NCI-H2171 (cell line): ENCODE data around the gene CDH16.
"Not testable (repeated sequence)": the region's sequence is repeated elsewhere in the genome, so short reads cannot be mapped to it uniquely, and the experiment has no call there.

Experiments
- DNase-seq: peaks from one replicate; lab custom pipeline; 2025; lab: John Stamatoyannopoulos, UW

Gene CDH16

DNA sequence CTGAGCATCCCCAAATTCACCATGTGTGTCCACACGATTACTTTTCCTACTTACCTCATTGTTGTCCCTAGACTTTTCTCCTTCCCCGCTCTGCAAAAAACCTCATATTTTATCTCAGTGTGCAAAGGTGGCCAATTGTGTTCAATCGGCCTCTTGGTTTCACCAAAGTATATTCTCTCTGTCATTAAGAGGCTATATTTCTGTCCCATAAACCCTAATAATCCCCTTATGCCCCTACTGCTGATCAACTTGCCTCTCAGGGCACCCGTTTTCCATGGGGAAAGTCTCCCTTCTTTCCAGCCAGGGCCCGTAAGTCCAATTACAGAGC is 28.3 kb upstream of the CDH16 start:
- DNase-seq: no peak

DNA sequence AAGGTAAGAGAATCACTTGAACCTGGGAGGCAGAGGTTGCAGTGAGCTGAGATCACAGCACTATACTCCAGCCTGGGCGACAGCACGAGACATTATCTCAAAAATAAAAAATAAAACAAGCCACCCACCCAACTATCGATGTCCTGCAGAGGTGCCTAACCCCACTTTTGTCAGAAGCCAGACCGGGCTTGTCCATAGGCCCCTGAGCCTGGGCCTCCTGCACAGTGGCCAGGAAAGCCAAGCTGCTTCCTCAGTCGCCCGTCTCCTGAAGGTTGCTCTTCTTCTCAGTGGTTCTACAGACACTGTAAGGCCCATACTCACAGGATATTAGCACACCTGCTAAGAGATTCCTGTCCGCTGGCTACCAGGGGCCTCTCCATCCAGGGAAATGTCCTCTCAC is 27.9 kb upstream of the CDH16 start:
- DNase-seq: no peak

DNA sequence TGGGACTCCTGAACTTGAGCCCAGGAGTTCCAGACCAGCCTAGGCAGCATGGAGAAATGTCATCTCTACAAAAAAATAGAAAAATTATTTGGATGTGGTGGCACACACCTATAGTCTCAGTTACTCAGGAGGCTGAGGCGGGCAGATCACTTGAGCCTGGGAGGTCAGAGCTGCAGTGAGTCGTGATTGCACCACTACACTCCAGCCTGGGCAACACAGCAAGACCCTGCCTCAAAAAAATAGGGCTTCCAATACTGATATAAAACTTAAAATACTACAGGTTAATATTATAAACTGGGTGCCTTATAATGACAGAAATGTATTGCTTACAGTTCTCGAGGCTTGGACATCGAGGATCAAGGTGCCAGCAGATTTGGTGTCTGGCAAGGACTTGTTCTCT is 27.3 kb upstream of the CDH16 start:
- no peak for DNase-seq

DNA sequence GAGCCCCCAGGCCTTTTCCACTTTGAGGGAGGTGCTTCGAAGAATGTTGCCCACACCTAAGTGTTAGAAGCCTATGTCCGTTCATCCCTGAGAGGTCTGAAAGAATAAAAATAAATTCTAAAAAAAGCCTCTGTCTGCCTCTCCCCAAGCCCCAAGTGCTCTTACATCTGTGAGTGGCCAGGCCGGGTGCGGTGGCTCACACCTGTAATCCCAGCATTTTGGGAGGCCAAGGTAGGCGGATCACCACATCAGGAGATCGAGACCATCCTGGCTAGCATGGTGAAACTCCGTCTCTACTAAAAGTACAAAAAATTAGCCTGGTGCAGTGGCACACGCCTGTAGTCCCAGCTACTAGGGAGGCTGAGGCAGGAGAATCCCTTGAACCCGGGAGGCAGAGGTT is 26.3 kb upstream of the CDH16 start:
- DNase-seq: not testable (repeated sequence)

DNA sequence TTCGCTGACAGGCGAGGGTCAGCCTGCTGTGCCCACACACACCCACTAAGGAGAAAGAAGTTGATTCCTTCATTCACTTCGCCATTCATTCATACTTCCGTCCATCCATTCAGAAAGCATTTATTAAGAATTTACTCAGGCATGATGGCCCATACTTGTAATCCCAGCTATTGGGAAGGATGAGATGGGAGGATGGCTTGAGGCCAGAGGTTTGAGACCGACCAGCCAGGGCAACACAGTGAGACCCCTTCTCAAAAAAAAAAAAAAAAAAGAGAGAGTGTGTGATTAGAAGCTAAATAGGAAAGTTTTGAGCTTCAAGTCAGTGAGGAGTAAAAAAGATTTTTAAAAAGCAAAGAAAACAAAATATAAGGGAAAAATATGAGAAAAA is 25.4 kb upstream of the CDH16 start:
- no peak for DNase-seq

DNA sequence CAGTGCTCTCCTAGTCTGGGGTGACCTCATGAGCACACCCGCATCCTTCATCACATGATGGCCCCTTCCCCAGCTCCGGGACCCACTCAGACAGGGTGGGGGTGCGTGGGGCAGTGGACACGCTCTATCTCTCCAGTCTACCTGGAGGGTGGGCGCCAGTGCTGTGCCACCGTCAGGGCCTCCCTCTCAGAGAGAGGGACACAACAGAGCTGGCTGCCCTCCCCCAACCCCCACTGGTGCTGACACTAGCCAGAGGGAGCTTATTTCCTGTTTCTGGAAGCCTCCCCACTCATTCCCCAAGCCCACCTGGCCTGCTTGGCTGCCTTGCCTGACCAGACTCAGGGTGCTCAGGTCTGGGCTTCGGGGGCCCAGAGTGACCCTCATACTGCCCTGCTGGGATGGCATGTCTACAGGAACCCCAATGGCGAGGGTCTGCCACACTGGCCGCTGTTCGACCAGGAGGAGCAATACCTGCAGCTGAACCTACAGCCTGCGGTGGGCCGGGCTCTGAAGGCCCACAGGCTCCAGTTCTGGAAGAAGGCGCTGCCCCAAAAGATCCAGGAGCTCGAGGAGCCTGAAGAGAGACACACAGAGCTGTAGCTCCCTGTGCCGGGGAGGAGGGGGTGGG is 24.9 kb upstream of the CDH16 start:
- DNase-seq: no peak

DNA sequence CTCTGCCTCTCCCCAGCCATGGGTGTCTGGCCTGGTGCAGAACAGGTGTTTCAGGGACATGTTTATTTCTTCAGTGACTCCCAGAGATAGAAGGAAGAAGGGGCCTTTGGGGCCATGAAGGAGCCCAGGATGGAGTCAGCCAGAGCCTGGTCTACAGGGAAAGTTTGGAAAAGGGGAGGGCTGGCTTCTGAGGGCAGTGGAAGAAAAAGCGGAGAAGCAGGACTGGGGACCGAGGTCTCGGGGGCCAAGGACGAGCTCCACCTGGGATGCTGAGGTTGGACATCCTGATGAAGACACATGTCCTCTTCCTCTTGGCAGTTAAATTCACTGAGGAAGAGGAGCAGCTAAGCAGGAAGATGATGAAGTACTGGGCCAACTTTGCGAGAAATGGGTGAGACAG is 24.3 kb upstream of the CDH16 start:
- no peak for DNase-seq

DNA sequence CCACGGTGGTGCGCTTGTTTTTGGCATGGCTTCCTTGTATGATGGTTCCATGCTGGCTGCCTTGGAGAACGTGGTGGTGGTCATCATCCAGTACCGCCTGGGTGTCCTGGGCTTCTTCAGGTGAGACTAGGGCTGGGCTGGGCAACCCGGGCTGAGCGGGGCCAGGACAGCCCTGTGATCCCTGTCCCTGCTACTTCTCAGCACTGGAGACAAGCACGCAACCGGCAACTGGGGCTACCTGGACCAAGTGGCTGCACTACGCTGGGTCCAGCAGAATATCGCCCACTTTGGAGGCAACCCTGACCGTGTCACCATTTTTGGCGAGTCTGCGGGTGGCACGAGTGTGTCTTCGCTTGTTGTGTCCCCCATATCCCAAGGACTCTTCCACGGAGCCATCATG is 21.6 kb upstream of the CDH16 start:
- no peak for DNase-seq

DNA sequence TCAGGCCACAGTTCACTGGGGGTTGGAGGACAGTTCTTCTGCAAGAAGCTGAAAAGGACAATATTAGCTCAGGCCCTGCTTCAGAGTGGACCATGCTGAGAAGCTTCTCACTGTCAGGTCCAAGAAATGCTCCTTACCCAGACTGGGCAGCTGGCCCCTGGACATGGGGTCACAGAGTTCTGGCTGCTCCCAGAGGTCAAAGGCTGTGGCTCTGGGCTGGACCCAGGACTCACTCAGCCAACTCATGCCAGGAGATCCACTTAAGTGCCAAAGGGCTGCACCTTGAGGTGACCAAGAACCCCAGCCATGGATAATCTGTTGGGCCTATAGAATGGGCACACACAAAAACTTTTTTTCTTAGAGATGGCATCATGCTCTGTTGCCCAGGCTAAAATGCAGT is 20.7 kb upstream of the CDH16 start:
- no peak for DNase-seq

DNA sequence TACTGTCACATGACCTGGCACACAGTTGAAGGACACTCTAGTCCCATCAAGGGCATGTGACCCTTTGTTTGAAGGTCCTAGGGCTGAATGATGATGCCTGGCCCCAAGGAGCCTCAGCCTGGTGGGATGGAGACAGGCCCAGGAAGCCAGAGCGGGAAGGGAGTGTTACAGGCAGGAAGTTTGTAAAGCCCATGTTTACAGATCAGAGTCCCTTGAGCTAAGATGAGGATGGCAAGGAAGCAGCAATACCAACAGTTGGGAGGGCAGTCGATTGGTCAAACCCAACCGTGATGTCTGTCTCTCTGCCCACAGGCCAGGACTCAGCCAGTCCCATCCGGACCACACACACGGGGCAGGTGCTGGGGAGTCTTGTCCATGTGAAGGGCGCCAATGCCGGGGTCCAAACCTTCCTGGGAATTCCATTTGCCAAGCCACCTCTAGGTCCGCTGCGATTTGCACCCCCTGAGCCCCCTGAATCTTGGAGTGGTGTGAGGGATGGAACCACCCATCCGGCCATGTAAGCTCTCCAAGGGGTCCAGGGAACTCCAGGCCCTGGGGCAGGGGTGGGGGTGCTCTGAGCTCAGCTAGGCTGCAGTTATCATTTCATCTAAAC is 19.1 kb upstream of the CDH16 start:
- no peak for DNase-seq

DNA sequence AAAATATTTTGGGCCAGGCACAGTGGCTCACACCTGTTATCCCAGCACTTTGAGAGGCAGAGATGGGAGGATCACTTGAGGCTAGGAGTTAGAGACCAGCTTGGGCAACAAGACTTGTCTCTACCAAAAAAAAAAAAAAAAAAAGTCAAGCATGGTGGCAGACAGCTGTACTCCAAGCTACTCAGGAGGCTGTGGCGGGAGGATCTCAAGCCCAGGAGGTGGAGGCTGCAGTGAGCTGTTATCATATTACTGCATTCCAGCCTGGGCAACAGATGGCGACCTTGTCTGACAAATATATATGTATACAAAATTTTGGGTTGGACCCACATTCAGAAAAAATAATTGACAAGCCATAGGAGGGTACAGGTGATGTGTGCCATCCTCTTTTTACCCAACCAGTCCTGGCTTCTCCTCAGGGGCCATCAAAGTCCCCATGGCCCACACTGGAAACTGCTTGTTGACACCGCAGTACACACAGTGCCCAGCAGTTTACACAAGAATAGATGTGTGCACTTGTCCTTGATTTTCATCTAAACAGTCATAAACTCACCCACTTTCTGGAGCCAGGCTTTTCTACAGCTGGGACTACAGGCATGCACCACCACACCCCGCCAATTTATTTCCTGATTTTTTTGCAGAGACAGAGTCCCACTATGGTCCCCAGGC is 18.3 kb upstream of the CDH16 start:
- DNase-seq: no peak

DNA sequence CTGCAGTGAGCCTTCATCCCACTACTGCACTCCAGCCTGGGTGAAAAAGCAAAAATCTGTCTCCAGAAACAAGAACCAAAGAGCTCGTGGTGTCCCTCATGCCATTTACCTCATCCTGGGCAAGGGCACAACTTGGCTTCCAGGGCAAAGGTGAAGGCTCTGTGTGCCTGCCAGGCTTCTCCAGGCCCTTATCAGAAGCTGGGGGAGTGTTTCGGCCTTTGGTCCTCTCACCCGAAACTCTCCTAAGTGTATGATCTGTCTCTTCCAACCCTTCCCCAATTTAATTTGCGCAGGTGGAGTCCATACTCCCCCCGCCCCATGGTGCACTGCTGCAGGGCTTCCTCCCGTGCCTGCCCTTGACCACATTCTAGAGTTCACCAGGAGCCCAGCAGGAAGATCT is 17.8 kb upstream of the CDH16 start:
- DNase-seq: no peak

DNA sequence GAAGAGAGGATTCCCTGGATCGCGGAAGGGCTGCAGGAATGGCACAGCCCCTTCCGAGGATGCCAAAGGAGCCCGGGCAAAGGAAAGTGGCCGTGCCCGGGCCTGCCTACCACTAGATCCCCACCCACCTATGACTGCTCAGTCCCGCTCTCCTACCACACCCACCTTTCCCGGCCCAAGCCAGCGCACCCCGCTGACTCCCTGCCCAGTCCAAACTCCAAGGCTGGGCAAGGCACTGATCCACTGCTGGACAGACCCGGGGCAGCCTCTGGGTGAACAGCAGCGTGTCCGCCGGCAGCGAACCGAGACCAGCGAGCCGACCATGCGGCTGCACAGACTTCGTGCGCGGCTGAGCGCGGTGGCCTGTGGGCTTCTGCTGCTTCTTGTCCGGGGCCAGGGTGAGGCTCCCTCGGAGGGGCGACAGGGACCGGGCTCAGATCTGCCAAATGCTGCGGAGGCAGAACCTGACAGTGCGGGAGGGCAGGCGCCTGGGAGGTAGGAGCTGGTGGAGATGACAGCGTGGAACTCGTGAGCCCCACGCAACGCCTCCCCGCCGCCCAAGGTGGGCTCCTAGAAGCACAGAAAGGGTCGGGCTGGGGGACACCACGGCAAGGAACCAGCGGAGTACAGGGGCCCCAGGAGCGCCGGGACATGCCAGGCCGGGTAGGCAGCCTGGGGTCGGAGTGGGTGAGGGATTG is 16.8 kb upstream of the CDH16 start, which contains the start of gene CES2:
Gene CES2 (plus strand): TSS at position 203 of the 698 bp plus-strand sequence. CDS start 120 bp downstream, at position 323.
- DNase-seq: no peak

DNA sequence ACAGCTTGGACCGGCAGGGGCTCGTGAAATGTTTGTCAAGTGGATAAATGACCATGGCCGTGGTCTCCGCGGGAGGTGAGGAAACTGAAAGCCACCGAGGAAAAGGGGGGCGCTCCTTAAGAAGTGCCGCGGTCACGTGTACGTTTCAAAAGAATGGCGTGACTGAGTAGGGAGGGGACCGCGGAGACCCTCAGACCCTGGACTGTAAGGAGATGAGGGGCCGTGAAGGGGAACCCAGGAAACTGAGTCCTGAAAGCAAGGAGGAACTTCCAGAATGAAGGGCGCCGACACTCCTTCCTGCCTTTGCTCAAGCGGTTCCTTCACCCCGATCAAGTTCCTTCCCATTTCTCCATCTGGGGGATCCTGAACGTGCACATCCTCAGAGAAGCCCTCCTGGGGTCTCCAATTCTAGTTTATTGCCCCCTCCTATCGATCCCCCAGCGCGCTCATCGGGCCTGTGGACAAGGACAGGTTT is 16.2 kb upstream of the CDH16 start:
- DNase-seq: not testable (repeated sequence)

DNA sequence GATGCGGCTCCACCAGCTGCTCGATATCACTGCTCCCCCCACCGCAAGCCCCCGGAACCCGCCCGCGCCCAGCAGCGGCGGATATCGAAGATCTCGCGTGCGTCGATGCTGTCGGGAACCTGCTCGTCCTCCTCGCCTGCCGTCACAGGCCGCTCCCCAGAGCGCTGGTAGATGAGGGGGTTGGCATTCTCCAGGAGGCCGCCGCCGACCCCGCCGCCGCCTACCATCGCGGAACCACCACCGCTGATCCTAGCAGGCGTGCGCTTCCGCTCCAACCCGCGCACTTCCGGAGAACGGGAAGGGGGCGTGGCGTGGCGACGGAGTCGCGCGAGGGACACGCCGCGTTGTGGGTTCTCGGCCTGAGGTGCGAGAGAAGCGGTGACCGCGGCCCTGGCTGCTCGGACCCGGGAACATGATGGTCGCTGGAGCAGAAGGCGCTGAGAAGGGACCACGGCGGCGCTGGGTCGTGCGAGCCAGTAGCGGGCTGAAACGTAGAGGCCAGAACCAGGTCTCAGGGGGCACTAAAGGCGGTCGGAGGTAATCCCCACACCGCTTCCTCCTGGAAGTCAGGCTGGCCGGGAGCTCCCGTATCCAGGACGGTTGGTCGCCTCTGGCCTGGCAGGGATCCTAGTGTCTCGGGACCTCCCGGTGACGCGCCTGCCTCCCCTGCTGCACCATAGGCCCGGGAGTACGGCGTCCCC is 15.6 kb upstream of the CDH16 start, which contains the start of gene CIAO2B:
Gene CIAO2B (minus strand): TSS at position 265 of the 701 bp plus-strand sequence. CDS start 38 bp downstream, at position 227.
- peak; percentile 86 for DNase-seq

DNA sequence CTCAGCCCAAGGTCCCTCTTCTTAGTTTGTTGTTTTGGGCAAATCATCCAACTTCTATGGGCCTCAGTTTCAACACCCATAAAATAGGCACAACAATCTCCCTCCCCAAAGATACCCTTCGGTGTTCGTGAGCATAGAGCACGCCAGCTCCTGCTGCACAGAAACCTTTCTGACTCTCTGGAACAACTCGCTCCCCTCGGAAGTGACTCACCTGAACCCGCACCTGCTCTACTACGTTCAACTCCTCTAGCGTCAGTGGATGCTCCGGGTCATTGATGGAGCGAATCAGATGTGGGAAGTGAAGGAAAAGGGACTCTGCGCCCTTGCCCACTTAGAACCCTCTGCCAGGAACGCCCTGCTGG is 15.1 kb upstream of the CDH16 start:
- DNase-seq: no peak

DNA sequence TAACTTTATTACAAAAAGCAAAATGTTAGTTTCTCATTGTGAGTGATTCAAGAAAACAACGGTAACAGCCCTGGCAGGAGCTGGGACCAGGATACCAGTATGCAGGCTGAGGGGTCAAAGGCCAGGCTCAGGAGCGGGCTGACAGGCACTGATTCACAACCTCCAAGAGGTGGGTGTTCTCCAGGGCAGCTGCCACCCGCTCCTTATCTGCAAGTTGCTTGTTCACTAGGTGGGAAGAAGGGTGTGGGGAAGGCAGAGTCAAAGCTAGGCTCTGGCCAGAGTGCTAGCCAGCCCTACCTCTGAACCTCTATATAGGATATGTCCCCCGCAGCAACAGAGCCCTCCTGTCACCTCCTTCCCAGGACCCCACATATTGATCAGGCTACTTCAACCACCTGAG is 13.4 kb upstream of the CDH16 start:
- no peak for DNase-seq

DNA sequence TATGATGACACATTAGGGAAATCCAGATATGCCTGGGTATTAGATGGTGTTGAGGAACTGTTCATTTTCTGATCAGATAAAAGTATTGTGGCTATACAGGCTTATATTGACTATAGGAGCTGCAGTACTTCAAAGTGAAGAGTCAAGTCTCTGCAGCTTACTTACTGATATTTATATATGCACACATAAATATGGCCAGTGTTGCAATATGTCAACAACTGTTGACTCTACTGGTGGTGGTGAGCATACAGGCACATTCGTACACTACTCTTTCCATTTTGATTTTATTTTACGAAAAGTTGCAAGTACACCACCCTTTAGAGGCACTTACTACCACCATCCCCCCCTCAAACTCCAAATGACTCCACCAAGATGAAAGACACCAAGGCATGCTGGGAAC is 13.0 kb upstream of the CDH16 start:
- no peak for DNase-seq

DNA sequence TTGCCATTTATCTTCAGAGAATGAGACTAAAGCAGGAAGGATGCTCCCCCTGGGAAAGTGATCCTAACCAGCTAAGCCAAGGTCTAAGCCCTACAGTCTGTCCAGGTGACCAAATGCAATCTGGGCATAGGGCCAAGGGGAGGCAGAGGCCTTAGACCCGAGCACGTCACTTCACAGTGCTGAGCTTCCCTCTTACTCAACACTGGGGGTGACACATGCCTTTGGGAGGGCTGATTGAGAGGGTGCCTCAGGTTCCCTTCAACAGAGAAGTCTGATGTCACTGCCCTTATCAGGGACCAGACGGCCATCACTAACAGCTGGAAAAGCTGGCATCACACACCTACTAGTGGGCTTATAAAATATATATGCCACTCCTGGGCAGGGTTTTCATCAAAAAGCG is 11.5 kb upstream of the CDH16 start:
- DNase-seq: no peak

DNA sequence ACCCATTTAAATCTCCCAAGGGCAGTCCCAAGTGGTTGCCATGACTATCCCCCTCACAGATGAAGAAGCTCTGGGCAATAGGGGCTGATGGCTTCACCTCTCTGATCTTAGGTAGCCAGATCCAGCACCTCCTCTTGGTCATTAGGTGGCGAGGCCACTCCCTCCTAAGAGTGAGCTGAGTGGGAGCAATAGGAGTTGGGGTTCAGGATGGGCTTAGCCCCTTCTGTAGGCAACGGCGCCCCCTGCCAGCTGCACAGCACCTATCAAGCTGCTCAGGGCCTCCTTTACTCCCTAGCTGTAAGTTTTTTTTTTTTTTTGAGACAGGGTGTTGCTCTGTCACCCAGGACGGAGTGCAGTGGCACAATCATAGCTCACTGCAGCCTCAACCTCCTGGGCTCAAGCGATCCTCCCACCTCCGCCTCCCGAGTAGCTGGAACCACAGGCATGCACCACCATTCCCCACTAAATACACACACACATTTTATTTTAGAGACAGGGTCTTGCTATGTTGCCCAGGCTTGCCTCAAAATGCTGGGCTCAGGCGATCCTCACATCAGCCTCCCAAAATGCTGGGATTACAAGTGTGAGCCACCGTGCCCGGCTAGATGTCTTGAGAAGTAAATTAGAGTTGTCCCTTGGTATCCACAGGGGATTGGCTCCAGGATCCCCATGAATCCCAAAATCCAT is 10.2 kb upstream of the CDH16 start:
- DNase-seq: no peak

DNA sequence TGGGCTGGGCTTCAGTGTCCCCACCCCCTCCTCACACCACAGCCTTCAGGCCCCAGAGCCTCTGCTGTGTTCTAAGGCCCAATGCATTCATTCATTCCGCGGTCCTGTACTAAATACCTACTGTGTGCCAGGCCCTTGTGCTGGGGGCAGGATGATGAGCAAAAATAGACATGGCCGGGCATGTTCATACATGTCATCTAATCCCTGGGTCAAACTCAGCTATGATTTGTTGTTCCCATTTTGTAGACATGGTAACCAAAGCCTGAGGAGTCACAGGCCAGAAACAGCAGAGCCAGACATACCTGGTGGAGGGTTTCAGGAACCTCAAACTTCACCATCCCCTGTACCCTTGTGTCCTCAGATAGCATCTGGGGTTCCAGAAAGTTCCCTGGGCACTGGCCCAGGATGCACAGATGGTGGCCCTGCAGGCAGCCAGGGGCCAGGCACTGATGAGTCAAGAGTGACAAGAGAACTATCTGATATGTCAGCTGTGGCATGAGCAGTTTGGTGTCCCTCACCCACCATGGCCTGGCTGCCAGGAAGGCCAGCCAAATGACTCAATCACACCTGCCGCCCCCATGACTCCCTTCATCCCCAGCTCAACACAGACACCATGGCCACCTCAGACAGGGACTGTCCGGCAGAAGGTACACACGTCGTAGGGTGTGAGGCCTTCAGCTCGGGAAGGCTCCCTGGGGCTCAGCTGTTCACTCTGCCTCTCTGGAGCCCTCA is 9.4 kb upstream of the CDH16 start:
- no peak for DNase-seq
